ENCODE data around the gene SLC12A8.

SLC12A8 gene

DNA sequence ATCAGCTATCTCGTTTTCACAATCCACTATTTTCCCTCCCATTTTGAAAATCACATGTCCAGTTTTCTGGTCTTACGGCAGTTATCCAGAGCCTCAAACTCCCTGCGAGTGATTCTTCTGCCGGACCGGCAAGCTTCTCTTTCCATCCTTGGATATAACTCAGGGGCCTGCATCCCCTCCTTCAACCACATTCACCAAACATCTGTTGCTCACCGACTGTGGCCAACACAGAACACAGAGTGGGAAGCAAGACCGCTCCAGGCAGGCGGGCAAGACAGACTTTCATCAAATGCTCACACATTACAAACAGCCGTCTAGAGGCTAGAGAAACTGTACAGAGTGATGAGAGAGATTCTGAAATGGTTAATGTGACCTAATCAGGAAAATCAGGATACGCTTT, 7.6 kb upstream of the SLC12A8 start:
- TF ChIP-seq, protein P1, sequence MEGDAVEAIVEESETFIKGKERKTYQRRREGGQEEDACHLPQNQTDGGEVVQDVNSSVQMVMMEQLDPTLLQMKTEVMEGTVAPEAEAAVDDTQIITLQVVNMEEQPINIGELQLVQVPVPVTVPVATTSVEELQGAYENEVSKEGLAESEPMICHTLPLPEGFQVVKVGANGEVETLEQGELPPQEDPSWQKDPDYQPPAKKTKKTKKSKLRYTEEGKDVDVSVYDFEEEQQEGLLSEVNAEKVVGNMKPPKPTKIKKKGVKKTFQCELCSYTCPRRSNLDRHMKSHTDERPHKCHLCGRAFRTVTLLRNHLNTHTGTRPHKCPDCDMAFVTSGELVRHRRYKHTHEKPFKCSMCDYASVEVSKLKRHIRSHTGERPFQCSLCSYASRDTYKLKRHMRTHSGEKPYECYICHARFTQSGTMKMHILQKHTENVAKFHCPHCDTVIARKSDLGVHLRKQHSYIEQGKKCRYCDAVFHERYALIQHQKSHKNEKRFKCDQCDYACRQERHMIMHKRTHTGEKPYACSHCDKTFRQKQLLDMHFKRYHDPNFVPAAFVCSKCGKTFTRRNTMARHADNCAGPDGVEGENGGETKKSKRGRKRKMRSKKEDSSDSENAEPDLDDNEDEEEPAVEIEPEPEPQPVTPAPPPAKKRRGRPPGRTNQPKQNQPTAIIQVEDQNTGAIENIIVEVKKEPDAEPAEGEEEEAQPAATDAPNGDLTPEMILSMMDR (IDR thresholded peaks at IDR 0.05; ENCODE audit: control insufficient read depth, extremely low read depth, insufficient read depth), result no peak
- H3K4me3 ChIP-seq (ENCODE audit: low read depth, low read length), result no peak overlapping the region
- DNase-seq (ENCODE audit: low read depth), result no peak

- no peak for DNase-seq (ENCODE audit: low read depth)
- TF ChIP-seq, protein P1 (IDR thresholded peaks at IDR 0.05; ENCODE audit: control insufficient read depth, extremely low read depth, insufficient read depth), result no peak
Measured at GRCh38 chr3:125219261-125219701, 6.7 kb upstream of the SLC12A8 start.

GRCh38 chr3:125214738-125215137, 2.2 kb upstream of the SLC12A8 start:
- no peak for DNase-seq (ENCODE audit: low read depth)
- H3K4me3 ChIP-seq (ENCODE audit: low read depth, low read length), result no peak overlapping the region
- TF ChIP-seq, protein P1 (IDR thresholded peaks at IDR 0.05; ENCODE audit: control insufficient read depth, extremely low read depth, insufficient read depth), result no peak

More at GRCh38 chr3:125219261-125219701, 6.7 kb upstream of the SLC12A8 start:
- no peak overlapping the region for H3K4me3 ChIP-seq (ENCODE audit: low read depth, low read length)

DNA sequence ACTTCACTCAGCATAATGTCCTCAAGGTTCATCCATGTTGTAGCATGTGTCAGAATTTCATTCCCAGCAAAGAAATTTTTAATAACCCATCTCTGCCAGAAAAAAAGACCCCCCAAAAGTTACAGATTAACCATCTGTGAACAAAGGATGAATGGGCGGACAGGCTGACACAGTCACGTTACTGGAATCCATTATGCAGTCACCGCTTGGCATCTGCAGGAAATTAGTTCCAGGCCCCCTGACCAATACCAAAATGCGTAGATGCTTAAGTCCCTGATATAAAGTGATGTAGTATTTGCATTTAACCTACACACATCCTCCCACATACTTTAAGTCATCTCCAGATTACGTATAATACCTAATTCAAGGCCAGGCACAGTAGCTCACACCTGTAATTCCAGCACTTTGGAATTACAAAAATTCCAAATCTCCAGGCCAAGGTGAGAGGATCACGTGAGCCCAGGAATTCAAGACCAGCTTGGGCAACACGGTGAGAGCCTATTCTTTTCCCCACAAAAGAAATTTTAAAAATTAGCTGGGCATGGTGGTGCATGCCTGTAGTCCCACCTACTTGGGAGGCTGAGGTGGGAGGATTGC, 1.5 kb upstream of the SLC12A8 start:
- TF ChIP-seq, protein P1 (IDR thresholded peaks at IDR 0.05; ENCODE audit: control insufficient read depth, extremely low read depth, insufficient read depth), result no peak
- no peak for DNase-seq (ENCODE audit: low read depth)
- no peak overlapping the region for H3K4me3 ChIP-seq (ENCODE audit: low read depth, low read length)

DNA sequence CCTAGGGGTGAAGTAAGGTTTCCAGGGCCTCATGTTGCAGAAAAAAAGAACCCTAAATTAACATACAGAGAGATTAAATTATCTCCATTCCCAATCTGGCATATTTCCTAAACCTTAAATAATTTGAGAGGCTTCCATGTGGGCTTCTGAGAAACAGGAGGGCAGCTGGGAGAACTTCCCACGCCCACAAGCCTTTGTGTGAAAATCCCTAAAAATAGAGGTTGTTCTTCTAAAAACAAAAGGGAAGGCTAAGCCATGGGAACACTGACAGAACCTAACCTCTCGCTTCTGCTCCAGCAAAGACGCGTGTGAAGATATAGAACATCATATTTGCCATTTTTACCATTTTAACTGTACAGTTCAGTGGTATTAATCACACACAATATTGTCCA, 812 bp upstream of the SLC12A8 start:
- H3K4me3 ChIP-seq (ENCODE audit: low read depth, low read length), result no peak overlapping the region

DNA sequence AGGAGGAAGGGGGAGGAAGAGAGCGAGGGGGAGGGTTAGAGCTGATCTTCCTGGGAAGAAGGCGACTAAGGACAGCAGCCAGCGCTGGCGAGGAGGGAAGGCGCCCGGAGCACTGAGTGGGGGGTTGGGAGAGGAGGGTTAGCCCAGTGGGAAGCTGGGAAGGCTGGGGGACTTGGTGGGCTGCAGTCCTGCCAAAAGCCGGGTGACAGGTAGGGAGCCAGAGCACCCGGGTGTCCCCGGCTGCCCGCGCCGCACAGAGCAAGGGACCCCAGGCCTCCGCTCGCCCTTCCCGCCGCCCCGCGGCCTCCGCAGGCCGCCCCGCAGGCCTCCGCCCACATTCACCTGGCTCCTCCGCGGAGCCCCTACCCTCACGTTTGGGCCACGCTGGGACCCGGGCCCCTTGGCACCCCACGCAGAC, 448 bp downstream of the SLC12A8 start:
- DNase-seq (ENCODE audit: low read depth), result peak; percentile 4
- TF ChIP-seq, protein P1 (IDR thresholded peaks at IDR 0.05; ENCODE audit: control insufficient read depth, extremely low read depth, insufficient read depth), result no peak
- peak overlapping the region; percentile 77 for H3K4me3 ChIP-seq (ENCODE audit: low read depth, low read length)

More for the DNA sequence above, 812 bp upstream of the SLC12A8 start:
- TF ChIP-seq, protein P1 (IDR thresholded peaks at IDR 0.05; ENCODE audit: control insufficient read depth, extremely low read depth, insufficient read depth), result no peak
- no peak for DNase-seq (ENCODE audit: low read depth)

DNA sequence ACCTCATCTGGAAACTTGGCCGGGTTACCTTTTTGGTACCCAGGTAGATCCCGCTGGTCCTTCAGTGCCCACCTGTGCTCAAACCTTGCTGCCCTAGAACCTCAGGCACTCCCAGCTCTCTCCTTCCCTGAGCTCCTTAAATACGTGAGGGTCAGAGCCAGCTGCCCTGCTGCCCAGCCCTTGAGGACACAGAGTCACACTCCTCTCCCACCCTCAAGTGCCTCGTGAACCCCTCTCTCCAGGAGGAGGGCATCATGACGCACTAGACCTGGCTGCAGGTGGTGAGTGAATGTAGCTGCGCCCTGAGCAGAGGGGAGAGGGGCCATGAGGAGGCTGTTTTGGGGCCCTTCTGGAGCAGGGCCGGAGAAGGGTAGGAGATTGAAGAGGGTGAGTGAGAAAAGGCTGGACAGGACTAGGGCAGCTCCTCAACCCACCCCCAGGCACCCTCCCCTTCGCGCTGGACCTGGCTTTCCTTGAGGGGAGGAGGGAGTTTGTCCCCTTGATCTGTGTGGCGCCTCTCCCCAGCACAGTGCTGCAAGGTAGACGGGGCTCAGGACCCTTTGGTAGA, 941 bp downstream of the SLC12A8 start:
- TF ChIP-seq, protein P1 (IDR thresholded peaks at IDR 0.05; ENCODE audit: control insufficient read depth, extremely low read depth, insufficient read depth), result no peak
- H3K4me3 ChIP-seq (ENCODE audit: low read depth, low read length), result peak overlapping the region; percentile 77
- DNase-seq (ENCODE audit: low read depth), result no peak
